Psoas muscle (tissue), 8 donors: ENCODE data around the gene CIBAR2. TPM values are rescaled to one million over a fixed set of nuclear protein-coding genes. Genes with fewer than 3 reads are reported as not detected.

ENCODE experiments used
- ATAC-seq, 4 donors: fragments of 200-7000 bp; cut with Tn5 transposase; one replicate each; pipeline ENCODE4 v1.9.1; 2020; ENCODE audit warnings: moderate library complexity in 3 of 4, mild to moderate bottlenecking in 2 of 4
- DNase-seq, 2 donors: peaks; one replicate each; pipeline ENCODE4 v3.0.0-alpha.2; 2020
- H3K27ac ChIP-seq: fragments of 200-600 bp; one replicate; pipeline ENCODE4 v1.8.0; 2022
- H3K27me3 ChIP-seq, 3 donors: fragments of 200-600 bp in 1 of 3; one replicate each; pipeline versions ENCODE4 v1.6.1 to v1.8.0; 2013 to 2022; ENCODE audit warnings: low read length in 2 of 3, mild to moderate bottlenecking in 2 of 3, moderate library complexity in 1 of 3; ENCODE audit not compliant: insufficient read depth in 3 of 3
- H3K36me3 ChIP-seq, 2 donors: fragments of 200-600 bp in 1 of 2; one replicate each; pipeline versions ENCODE4 v1.6.1 to v1.8.0; 2013 to 2022; ENCODE audit warnings: low read depth in 1 of 2, mild to moderate bottlenecking in 1 of 2, moderate library complexity in 1 of 2; ENCODE audit not compliant: insufficient read depth in 1 of 2
- H3K4me1 ChIP-seq: fragments of 200-600 bp; one replicate; pipeline ENCODE4 v1.8.0; 2022
- H3K4me3 ChIP-seq: fragments of 200-600 bp; one replicate; pipeline ENCODE4 v1.8.0; 2022; ENCODE audit warnings: mild to moderate bottlenecking
- H3K9me3 ChIP-seq: fragments of 200-600 bp; one replicate; pipeline ENCODE4 v1.8.0; 2022
- CTCF ChIP-seq: fragments of 200-600 bp; IDR thresholded peaks from one replicate; pipeline ENCODE4 v1.8.0; 2022; ENCODE audit warnings: antibody characterized with exemption
- WGBS, 3 donors: extraction: QIAGEN DNeasy Blood & Tissue Kit; methylation state at CpG; one replicate each; pipeline versions ENCODE4 v1.1.6 to v1.1.7; 2013; 5-methylcytosine and 5-hydroxymethylcytosine counted together
- intact Hi-C, 2 donors: fragments of 100-400 bp; cut with DNase I; formaldehyde crosslinking; loops; one replicate each; pipeline versions ENCODE4 v1.11.0 to v1.14.2; 2022
- polyA plus RNA-seq, 3 donors: library from polyadenylated mRNA; stranded (reverse); fragments of 200-250 nt; gene quantifications; one replicate each; pipeline ENCODE4 v1.2.3, GENCODE V29; 2013
- total RNA-seq, 4 donors: library from RNA; stranded (reverse); fragmentation: NEBNext Ultra II Directional in 2 of 4; extraction: Animal tissue kit (Norgen Biotek cat#: 25700) in 2 of 4; gene quantifications; one replicate each; pipeline versions ENCODE4 v1.2.1 to v1.2.4, GENCODE V29; 2021 to 2023
- donor health status: healthy with polysubstance abuse.
- donor health status: DM: no; HTN: no; CAD: no; lungs with moderate emphysema.
- donor health status: Bipolar disorder and iron deficiency.
- donor health status: healthy.
- donor health status: DM: yes; HTN: yes; CAD: no.
- donor health status: DM: no; HTN: no; CAD: no.
- donor health status: DM: no; HTN: no; CAD: no.
- donor health status: DM: yes; HTN: yes; CAD: no.

CIBAR2 gene
- total and polyA plus RNA-seq, 7 donors = 0.36 TPM; not detected in 6

- peaks cover 20% of the 10 kb centered on the region for H3K4me1 ChIP-seq
- H3K9me3 ChIP-seq = no peaks in the 10 kb centered on the region
- H3K27me3 ChIP-seq = no peaks in the 10 kb centered on the region
- 88 to 93% (median 93%) methylated on average over 9 of the region's 9 CpGs for WGBS, 3 donors
- no peak for TF ChIP-seq CTCF
- intact Hi-C loops = no loop called here
- no peak for ATAC-seq
- H3K4me3 ChIP-seq = no peak overlapping the region
- no peak overlapping the region for H3K27ac ChIP-seq
- no peak for DNase-seq
- no peaks in the 10 kb centered on the region for H3K36me3 ChIP-seq
Observed at GRCh38 chr16:85139881-85140339, 27.6 kb upstream of the CIBAR2 start.

DNA sequence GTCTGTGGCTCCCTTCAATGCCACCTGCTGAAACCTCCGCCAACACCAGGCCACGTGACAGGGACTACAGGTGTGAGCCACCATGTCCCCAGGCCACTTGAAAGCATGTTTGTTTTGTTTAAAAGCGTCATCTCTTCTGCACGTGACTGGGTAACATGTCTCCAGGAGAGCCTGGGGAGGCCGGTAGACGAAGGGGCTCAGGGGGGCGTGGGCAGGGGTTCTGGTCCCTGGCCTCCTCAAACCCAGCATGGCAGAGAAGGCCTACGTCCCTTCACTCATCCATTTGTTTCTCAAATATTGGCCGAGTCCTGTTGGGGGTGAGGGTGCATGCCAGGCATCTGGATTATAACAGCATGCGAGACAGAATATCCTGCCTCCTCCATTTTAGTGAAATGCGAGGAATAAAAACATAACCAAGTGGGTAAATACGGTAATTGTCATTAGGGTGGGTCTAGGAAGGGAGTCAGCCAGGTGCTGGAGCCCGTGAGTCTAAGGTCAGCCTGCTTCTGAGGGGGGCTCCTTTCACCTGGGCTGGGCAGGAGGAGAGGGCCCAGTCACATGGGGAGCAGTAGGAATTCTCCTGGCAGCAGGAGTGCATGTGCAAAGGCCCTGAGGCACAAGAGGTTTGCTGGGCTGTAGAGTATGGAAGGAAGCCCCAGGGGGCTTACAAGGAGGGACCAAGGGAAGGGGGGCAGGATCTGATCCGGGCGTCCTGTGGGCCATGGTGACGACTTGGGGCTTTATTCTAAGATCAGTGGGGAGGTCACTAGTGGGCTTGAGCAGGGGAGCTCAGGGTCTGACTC lies 26.8 kb upstream of the CIBAR2 start:
- intact Hi-C loops = no loop called here
- H3K4me1 ChIP-seq = peaks cover 26% of the 10 kb centered on the region
- no peak for DNase-seq
- no peaks in the 10 kb centered on the region for H3K9me3 ChIP-seq
- WGBS, 3 donors = 86 to 94% (median 88%) methylated on average over 16 of the region's 16 CpGs
- no peak overlapping the region for H3K27ac ChIP-seq
- H3K36me3 ChIP-seq = no peaks in the 10 kb centered on the region
- H3K4me3 ChIP-seq = no peak overlapping the region
- TF ChIP-seq CTCF = no peak
- ATAC-seq = no peak
- H3K27me3 ChIP-seq = no peaks in the 10 kb centered on the region

DNA sequence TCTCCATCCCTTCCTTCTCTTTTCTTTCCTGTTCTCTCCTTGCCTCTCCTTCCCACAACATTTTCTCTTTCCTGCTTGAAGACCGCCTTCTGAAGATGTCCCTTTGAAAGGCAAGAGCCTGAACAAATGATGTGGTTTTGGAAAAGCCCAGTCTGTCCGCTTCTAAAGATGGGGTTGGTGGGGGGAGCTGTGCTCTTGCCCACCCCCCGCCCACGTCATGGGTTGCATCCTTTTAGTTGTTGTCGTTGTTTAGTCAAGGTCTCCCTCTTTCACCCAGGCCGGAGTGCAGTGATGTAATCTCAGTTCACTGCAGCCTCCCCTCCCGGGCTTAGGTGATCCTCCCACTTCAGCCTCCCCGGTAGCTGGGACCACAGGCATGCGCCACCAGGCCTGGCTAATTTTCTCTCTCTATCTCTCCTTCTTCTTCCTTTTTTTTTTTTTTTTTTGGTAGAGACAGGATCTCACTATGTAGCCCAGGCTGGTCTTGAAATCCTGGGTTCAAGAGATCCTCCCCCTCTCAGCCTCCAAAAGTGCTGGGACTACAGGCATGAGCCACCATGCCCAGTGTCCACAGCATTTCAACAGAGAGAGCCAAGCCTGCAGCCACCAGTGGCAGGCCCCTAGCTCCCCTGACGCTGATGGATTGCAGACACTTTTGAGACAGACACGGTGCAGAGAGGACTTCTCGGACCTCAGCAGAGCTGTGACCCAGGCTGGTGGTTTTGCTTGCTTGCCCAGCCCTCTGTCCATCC lies 26.0 kb upstream of the CIBAR2 start:
- no peaks in the 10 kb centered on the region for H3K27me3 ChIP-seq
- no peak overlapping the region for H3K4me3 ChIP-seq
- H3K36me3 ChIP-seq = no peaks in the 10 kb centered on the region
- peaks cover 23% of the 10 kb centered on the region for H3K4me1 ChIP-seq
- ATAC-seq (no peak), DNase-seq (no peak)
- intact Hi-C loops = no loop called here
- 72 to 75% (median 73%) methylated on average over 12 of the region's 12 CpGs for WGBS, 3 donors
- H3K9me3 ChIP-seq = no peaks in the 10 kb centered on the region
- no peak for TF ChIP-seq CTCF
- peak overlapping the region; percentile 71 for H3K27ac ChIP-seq

DNA sequence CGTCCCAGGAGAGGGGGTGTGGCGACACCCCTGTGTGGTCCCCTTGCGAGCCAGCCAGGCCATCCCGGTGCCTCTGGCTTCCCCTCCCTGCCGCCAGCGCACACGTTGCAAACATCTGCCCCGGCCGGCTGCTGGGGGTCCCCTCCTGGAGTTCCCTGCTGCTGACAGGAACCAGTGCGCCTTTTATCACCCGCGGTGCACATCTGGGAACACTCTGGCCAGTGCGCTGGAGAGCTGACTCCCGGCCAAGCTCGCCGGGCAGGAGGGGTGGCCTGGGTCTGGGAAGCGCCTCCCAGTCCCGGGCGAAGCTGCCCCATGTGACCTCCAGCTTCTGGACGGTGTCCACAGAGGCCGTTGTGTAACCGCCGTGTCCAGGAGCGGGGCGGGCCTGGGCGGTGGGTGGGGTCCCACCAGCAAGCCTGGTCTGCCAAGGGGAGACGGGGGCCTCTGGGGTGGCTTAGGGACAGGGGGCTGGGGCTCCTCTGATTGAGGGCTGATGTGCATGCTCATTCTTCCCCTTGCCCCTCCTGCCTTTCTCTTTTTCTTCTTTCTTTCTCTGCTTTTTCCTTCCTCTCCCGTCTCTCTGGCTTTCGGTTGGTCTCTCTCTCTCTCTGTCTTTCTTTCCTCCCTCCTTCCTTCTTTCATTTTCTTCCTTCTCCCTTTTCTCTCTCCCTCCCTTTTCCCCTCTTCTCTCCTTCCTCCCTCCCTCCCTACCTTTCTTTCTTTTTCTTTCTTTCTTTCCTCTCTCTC lies 25.2 kb upstream of the CIBAR2 start:
- Histone ChIP-seq H3K36me3 (no peaks in the 10 kb centered on the region), H3K4me1 (peaks cover 23% of the 10 kb centered on the region), H3K4me3 (peak overlapping the region; percentile 64), H3K27me3 (no peaks in the 10 kb centered on the region), H3K27ac (peak overlapping the region; percentile 71), H3K9me3 (no peaks in the 10 kb centered on the region)
- ATAC-seq (peak; percentile 89 to 93 (median 91)), DNase-seq (peak; percentile 94 to 97)
- 3 to 5% (median 4%) methylated on average over 27 to 29 of the region's 29 CpGs for WGBS, 3 donors
- TF ChIP-seq CTCF = no peak
- intact Hi-C loops = no loop called here
